ENCODE data around the gene PADI2.

The PADI2 gene

DNA sequence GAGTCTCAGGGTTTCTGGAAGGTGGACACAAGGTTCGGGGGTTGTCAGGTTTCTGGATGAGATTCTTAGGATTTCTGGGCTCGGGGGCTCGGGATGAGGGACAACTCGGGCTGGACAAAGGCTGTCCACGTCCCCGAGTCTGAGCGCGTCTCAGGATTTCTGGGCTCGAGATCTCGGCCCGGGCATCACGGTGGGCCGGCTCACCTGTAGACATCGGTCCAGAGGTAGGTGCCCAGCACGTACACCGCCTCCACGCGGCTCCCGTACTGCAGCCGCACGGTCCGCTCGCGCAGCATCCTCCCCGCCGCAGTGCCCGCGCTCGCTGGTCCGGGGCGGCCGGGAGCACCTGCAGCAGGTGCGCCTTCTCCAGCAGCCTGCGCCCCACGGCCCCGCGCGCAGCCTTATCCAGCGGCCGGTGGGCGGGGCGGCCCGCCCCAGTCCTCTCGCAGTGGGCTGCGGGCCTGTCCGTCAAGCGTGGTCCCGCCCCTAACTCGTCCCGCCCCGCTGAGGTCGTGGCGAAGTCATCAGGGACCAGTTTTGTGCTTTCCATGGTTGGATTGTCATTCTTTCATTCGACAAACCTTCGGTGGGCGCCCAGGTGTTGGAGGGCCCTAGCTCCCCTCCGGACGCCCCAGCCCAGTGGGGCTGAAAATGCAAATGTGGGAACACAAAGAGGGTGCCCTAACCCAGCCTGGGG, at the start of gene PADI2:
PADI2 (minus strand) TSS at position 376 of the 697 bp plus-strand sequence; CDS start at position 296, 80 bp downstream.
- peak; percentile 87 for DNase-seq

- DNase-seq, result peak; percentile 18
Observed at GRCh38 chr1:17168091-17168876, 49.0 kb upstream of the PADI2 start.

DNA sequence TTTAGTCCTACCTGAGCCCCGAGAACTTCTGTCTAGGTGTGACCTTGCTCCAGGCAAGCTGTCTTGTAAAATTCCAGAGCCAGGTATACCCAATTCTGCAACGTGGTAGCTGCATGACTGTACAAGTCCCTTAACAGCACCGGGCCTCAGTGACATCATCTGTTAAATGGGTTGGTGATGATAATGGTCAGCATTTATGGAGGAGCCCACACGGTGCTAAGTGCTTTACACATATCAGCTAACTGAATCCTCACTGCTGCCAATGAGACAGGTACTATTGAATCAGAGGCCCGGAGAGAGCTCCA, 48.5 kb upstream of the PADI2 start:
- no peak for DNase-seq

GRCh38 chr1:17167041-17167785, 48.0 kb upstream of the PADI2 start:
- no peak for DNase-seq

GRCh38 chr1:17165823-17166222, 46.6 kb upstream of the PADI2 start:
- DNase-seq, result no peak

- DNase-seq, result no peak
Observed at GRCh38 chr1:17163789-17164666, 44.8 kb upstream of the PADI2 start.

DNA sequence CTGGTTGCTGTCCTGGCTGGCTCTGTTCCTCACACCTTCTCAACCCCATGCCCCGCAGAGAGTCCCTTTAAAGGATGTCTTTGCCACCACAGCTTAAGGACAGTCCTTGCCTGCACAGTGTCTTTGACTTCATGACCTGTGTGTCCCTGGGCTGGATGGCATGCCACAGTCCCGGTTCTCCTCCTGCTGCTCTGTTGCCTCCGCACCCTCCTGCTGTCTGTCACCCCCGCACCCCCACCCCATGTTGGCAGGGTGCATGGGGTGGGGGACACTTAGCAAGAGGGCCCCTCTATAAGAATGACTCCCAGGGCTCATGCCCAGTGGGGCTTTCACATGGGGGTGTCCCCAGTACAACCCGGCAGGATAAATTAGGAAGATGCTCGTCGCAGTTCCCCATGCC, 44.1 kb upstream of the PADI2 start:
- no peak for DNase-seq

GRCh38 chr1:17162941-17163340, 43.7 kb upstream of the PADI2 start:
- DNase-seq, result no peak

- DNase-seq, result no peak
Observed at GRCh38 chr1:17161926-17162800, 42.9 kb upstream of the PADI2 start.

DNA sequence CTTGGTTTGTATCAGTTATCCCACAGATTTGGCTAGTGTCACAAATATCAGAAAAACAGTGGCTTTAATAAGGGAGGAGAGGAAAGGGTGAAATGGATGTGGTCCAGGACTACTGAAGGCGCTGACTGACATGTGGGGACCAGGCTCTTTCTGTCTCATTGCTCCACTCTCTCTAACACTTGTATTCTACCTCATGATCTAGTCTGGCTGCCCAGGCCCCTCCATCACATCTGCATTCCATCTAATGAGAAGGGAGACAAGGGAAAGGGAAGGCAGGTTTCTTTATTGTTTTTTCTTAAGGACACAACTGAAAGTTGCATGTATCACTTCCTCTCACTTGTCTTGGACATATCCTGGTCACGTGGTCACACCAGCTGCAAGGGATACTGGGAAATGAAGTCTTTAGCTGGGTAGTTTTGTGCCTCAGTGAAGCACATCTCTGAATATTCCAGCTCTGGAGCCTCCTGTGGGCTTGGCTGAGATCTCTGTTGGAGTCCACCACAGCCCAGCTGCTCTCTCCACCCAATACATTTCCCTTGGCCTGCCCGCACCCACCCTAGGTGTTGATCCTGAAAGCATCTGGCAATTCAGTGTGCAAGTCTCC, 42.0 kb upstream of the PADI2 start:
- peak; percentile 55 for DNase-seq

- no peak for DNase-seq
Observed at GRCh38 chr1:17158961-17159360, 39.7 kb upstream of the PADI2 start.

- peak; percentile 64 for DNase-seq
Observed at GRCh38 chr1:17156108-17156507, 36.9 kb upstream of the PADI2 start.

GRCh38 chr1:17155257-17155920, 36.1 kb upstream of the PADI2 start:
- DNase-seq, result no peak

- peak; percentile 45 for DNase-seq
Observed at GRCh38 chr1:17149771-17150170, 30.5 kb upstream of the PADI2 start.

DNA sequence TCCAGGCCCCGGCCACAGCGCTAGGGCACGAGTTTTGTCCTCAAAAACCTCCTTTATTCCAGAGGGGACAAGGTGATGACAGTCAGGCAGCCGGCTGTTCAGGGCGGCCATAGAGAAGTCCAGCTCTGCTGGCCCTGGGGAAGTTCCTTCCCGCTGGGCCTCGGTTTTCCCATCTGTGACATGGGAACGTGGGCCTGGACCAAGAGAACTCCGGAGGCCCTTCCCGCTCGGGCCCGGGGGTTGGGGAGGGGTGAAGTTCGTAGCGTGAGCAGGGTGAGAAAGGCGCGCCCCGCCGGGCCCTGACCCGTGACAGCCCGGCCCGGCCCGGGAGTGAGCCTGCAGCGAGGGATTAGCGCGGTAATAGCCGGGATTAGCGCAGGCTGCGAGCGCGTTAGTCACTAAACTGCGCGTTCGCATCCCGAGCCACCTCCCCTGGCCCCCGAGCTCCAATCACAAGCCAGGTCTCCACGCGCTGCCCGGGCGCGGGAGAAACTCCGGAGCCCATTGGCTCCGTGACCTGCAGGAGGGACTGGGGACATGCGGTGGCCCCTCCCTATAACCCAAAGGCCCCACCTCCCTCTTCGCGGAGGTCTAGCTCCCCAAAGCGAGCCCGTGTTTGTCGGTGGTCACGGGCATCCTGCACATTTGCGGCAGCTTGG, 29.8 kb upstream of the PADI2 start:
- DNase-seq, result no peak

DNA sequence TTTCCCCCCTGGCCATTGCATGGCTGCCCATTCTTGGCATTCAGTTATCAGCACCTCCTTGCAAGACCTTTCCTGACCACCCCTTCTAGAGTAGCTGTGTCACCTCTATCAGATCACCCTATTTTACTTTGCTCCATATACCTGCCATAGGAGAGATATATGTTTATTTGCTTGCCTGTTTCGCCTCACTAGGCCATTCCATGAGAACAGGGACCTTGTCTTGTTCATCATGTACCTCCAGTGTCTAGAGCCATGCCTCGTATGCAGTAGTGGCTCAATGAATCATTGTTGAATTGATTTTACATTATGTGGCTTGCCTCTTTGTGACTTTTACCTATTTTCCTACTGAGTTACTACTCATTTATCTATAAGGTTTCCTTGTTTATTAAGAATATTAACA, 26.4 kb upstream of the PADI2 start:
- DNase-seq, result no peak

DNA sequence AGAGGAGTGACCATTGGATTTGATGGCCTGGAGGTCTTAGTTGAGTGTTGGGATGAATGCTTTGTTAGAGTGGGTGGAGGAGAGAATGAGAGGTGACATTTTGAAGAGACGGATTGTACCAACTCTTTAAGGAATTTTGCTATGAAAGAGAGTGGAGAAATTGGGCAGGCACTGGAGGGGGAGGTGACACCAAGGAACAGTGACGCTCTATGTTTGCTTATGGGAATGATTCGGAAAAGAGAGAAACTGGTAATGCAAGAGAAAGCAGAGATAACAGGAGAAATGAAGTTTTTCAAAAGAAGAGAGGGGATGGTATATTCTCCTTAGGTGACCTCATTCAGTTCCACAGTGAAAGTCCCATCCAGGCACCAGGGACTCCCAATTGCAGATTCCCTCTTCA, 24.5 kb upstream of the PADI2 start:
- DNase-seq, result no peak

DNA sequence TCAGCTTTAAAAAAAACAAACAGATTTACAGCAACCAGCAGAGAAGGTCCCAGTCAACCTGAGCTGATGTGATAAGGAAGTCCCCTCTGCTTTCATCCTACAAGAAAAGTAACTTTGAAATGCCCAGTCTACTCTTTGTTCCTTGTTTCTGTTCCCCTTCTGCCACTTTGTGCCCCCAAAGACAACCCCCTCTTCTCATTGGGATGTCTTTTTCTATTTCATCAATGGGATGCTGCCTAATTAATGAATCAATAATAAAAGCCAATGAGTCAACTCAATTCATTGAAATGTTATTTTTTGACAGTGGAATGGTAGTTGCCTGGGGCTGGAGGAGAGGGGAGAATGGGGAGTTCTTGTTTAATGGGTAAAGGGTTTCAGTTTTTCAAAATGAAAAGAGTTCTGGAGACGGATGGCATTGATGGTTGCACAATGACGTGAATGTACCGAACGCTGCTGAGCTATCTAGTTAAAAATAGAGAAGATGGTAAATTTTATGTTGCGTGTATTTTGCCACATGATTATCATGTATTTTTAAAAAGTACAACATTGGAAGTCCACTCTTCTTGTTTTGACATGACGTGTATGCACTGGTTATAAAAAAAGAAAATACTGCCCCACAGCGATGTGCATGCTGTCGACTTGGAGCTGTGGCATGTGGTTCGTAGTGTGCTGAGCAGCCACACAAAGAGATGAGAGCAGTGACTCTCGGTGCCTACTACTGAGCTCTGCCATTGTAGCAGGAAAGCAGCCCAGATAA, 22.4 kb upstream of the PADI2 start:
- no peak for DNase-seq

- DNase-seq, result no peak
Observed at GRCh38 chr1:17140279-17140678, 21.0 kb upstream of the PADI2 start.

- DNase-seq, result no peak
Observed at GRCh38 chr1:17139637-17140036, 20.4 kb upstream of the PADI2 start.
